ENCODE measurements around the gene GSTA1.
"Not testable (repeated sequence)": the region's sequence is repeated elsewhere in the genome, so short reads cannot be mapped to it uniquely, and the experiment has no call there.

GSTA1 gene

DNA sequence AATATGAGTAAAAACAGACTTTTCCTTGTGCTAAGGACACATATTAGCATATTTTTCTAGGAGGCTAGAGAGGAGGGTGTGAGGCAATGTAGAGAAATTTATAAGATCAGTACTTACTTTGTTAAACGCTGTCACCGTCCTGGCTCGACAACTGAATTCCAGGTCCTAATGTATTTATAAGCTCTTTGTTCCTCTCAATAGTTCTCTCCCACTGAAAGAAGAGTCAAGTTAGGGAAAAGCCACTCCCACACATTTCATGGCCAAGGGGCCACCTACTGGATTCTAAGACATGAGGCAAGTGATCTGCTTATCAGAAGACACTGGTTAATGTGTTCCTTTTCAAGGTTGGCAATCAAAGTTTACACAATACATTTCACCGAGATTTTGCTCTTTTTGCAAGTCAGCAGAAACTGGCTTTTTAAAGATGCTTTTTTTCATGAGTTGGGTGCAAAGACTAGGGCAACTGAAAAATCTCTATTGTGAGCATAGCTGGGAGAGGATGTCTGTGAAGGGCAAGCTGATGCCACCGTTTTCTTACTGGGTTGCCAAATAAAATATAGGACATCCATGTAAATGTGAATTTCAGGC lies at the start of gene GSTA1:
GSTA1 (minus strand) TSS at position 149 of the 588 bp plus-strand sequence. CDS start 4,549 bp downstream, outside the sequence.
- intact Hi-C loops (cut with DNase I): not testable (repeated sequence)

DNA sequence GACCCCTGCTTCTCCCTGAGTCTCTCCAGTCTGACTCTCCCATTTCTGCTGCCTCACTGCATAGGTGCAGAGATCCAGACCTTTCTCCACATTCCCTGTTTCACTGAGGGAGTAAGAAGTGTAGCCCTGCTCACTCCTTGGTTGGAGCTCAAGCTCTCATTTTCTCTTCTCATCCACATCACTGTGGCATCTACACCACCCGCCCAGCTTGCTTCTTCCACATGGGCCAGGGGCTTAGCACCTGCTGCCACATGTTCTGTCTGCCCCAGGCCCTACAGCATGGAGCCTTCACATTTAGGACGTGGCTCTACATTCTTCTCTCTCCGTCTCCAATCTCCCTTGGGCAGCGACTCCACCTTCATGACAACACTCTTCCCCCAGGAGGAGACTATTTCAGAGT lies 45.5 kb upstream of the GSTA1 start:
- intact Hi-C loops (cut with DNase I): no loop called here
- DNase-seq: no peak

More for the DNA sequence above, at the start of gene GSTA1:
- DNase-seq: not testable (repeated sequence)

DNA sequence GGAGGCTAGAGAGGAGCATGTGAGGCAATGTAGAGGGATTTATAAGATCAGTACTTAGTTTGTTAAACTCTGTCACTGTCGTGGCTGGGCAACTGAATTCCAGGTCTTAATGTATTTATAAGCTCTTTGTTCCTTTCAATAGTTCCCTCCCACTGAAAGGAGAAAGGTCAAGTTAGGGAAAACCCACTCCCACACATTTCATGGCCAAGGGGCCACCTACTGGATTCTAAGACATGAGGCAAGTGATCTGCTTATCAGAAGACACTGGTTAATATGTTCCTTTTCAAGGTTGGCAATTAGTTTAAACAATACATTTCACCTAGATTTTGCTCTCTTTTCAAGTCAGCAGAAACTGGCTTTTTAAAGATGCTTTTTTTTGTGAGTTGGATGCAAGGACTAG lies 42.4 kb upstream of the GSTA1 start:
- no peak for DNase-seq

DNA sequence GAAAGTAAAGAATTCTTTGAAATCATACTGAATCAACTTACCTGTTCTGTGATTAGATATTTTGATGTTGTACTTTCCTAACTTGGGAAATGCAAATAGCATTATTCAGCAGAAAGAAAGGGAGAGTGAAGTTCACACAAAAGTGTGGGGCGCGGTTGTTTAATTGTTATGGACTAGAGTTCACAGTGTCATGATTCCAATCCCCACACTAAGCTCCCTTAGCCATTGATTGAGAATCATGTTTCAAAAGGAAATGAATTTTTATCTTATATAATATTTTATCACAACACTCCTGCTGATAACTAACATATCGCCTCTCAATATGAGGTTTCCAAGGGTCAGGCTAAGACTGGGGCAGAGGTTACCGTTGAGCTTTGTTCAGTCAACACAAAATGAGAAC lies 40.0 kb upstream of the GSTA1 start:
- intact Hi-C loops (cut with DNase I): no loop called here
- no peak for DNase-seq

More for the DNA sequence above, 42.4 kb upstream of the GSTA1 start:
- intact Hi-C loops (cut with DNase I): no loop called here

DNA sequence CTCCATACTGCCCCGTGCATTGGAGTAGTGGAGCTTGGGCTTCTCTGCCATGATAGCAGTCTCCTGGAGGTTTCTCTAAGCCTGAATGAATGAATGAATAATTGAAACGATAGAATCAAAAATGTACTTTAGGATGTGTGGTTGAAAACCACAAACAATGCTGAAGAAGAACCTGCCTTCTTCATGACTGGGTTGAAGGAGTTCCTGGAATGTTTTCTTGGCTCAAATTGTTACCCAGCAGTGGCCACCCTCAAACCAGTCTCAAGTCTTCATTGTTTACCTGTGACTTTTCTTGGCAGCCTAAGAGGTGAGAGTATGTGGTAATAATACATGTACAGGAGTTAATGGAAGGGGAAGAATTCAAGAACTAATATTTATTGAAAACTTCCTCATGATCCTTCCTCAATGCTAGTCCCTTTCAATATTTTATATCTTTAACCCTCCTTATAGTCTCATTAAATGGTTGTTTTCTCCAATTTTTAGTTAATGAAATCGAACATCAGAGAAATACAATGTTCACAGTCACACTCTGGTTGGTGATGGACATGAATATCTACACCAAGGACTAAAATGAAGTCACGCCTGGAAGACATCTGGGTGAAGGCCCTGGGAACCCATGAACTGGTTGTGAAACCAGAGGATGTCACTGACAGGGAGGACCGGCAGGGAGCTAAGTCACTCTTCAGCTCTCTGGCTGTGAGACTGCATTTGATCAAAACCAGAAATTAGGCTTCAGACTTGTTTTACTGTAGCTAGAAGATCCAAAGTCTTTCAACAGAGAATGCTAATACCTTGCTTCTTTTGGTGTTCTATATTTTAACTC lies 37.4 kb upstream of the GSTA1 start, which contains the start of gene GSTA5:
GSTA5 (minus strand) TSS at position 51 of the 823 bp plus-strand sequence.
- DNase-seq: no peak
- intact Hi-C loops (cut with DNase I): no loop called here

DNA sequence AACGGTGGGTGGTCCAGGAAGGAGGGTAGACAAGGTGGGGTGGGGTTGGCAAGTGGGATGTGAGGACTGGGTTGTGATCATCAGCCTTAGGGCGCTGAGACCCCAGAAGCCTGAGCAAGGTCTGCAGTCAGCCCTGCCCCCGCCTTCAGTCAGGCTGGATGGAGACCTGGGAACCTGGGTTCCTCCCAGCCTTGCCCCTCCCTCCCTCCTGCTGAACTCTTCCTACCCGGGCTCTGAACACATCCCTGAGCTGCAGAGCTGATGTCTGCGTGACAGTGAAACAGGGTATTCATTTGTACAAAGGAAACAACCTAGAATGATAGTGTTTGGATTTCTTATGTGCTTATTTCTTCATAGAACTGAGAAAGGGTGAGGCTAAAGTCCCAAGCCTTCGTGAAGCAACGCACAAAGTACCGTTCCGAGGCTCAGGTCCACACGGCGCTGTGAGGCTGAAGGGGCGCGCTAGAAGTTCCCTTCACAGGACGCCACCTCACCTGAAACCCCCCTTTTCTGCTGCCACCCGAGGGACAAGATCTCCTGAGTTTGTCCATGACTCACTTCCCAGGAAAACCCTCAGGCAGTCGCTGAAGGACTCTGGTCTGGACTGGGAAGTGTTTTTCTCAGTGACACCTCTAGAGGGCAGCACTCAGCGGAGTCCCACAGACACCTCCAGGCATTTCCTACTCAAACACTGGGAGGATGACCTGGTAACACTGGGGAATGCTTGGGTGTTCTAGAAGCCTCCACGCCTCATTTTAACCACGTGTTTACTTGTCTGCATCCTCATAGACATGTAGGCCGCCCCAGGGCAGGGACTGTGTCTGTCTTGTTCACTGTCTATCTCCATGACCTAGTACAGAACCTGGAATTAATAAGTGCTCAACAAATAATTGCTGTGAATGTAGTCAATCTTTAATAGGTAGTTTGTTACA lies 35.8 kb upstream of the GSTA1 start:
- DNase-seq: peak in 38 of 42 donors; percentile 1 to 78 (median 40)
- intact Hi-C loops (cut with DNase I): no loop called here

DNA sequence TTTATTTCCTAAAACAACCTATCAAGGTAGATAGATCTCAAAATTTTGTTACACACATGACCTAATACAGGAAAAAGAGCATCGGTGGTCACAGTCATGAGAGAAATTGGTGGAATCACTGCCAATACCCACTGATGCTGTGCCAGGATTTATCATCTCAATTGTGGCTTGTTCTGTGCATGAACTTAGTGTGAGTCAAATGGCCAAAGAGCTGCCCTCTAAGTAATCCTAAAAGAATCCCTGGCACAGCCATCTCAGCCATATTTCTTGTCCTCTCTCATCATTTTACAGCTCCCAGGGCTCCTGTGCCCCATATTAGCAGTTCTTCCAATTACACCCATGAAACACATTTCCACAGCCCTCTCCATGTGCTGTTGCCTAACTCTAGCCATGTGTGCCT lies 30.9 kb upstream of the GSTA1 start:
- intact Hi-C loops (cut with DNase I): no loop called here

DNA sequence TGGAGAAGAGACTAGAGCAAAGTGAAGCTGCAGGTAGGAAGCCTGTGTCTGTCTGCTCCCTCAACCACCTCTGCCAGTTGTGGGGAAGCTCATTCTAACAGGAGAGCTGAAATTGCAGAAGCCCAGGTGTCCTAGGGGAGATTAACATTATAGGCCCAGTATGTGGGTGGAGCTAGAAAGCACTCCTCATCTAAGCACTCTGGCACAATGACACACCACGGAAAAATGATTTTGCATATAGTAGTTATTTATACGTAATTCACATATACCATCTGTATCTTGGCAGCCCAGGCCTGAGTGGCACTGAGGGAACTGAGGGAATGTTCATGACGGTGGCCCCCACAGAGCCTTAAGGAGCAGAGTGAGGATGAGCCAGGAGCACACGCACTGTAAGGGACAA lies 27.3 kb upstream of the GSTA1 start:
- intact Hi-C loops (cut with DNase I); DNase-seq: not testable (repeated sequence)

More for the DNA sequence above, 30.9 kb upstream of the GSTA1 start:
- no peak for DNase-seq

DNA sequence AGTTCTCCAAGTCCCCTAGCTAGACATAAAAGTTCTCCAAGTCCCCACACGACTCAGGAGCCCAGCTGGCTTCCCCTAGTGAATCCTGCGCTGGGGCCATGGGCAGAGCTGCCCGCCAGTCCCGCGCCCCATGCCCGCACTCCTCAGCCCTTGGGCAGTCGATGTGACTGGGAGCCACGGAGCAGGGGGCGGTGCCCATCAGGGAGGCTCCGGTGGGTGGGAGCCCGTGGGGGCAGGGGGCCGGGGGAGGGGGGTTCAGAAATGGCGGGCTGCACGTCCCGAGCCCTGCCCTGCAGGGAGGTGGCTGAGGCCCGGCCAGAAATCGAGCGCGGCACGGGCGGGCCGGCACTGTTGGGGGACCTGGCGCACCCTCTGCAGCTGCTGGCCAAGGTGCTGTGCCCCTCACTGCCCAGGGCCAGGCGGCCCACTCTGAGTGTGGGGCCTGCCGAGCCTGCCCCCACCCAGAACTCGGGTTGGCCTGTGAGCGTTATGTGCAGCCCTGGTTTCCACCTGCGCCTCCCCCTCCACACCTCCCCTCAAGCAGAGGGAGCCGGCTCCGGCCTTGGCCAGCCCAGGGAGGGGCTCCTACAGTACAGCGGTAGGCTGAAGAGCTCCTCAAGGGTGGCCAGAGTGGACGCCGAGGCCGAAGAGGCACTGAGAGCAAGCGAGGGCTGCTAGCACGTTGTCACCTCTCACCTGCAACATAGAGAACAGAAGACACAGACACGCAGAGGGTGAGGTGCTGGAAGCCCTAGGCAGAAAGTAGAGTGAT lies 25.6 kb upstream of the GSTA1 start:
- DNase-seq: no peak
- intact Hi-C loops (cut with DNase I): no loop called here

DNA sequence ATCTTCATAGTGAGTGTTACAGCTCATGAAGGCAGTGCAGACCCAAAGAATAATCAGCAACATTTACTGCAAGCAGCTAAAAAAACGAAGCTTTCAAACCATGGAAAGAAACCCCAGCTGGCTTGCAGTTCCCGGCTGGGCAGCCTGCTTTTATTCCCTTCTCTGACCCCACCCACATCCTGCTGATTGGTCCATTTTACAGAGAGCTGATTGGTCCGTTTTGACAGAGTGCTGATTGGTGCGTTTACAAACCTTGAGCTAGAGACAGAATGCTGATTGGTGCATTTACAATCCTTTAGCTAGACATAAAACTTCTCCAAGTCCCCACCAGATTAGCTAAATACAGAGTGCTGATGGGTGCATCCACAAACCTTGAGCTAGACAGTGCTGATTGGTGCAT lies 25.0 kb upstream of the GSTA1 start:
- DNase-seq; intact Hi-C loops (cut with DNase I): not testable (repeated sequence)

DNA sequence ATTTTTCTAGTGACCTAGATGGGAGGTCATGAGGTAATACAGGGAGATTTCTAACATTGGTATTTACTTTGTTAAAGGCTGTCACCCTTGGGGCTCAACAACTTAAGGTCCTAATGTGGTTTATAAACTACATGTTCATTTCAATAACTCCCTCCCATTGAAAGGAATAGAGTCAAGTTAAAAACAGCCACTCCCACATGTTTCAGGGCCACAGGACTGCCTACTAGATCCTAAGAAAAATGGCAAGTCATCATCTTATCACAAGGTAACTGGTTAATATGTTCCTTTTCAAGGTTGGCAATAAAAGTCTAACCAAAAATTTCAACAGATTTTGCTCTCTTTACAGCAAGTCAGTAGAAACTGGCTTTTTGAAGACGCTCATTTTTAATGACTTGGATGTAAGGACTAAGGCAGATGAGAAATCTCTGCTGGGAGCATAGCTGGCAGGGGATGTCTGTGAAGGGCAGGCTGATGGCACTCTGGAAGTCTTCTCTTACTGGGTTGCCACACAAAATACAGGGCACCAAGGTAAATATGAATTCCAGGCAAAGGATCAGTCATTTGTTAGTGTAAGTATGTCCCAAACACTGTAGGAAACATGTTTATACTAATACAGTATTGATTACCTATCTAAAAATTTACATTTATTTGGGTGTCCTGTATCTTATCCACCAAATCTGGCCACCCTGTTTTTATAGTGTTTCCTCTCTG lies 23.6 kb upstream of the GSTA1 start:
- DNase-seq; intact Hi-C loops (cut with DNase I): not testable (repeated sequence)

DNA sequence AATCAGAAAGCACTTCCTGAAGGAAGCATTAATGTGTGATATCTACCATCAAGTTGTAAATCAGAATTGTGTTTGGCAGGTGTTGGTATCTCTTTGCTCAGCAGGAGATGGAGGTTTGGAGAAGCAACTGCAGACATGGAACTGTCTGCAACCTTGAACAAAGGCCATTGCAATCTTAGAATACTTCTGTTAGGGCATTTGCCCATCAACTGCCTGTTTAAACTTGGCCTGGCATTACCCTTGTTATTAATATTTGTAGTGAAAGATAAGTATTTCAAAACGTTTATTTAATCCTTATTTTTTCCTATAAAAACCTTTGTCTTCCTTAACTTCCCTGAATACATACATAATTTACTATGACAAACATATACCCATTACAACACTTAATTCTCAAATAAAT lies 22.9 kb upstream of the GSTA1 start:
- DNase-seq: no peak
- intact Hi-C loops (cut with DNase I): no loop called here

DNA sequence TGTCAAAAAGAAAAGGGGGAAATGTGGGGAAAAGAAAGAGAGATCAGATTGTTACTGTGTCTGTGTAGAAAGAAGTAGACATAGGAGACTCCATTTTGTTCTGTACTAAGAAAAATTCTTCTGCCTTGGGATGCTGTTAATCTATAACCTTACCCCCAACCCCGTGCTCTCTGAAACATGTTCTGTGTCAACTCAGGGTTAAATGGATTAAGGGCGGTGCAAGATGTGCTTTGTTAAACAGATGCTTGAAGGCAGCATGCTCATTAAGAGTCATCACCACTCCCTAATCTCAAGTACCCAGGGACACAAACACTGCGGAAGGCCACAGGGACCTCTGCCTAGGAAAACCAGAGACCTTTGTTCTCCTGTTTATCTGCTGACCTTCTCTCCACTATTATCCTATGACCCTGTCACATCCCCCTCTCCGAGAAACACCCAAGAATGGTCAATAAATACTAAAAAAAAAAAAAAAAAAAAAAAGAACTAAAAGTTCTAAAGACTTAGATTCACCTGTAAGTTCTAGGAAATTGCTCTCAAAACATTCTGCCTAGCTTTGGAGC lies 22.4 kb upstream of the GSTA1 start:
- intact Hi-C loops (cut with DNase I); DNase-seq: not testable (repeated sequence)

DNA sequence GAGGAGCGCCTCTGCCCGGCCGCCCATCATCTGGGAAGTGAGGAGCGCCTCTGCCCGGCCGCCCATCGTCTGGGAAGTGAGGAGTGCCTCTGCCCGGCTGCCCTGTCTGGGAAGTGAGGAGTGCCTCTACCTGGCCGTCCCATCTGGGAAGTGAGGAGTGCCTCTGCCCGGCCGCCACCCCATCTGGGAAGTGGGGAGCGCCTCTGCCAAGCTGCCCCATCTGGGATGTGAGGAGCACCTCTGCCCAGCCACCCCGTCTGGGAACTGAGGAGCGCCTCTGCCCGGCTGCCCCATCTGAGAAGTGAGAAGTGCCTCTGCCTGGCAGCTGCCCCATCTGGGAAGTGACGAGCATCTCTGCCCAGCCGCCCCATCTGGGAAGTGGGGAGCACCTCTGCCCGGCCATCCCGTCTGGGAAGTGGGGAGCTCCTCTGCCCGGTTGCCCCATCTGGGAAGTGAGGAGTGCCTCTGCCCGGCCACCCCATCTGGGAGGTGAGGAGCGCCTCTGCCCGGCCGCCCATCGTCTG lies 21.7 kb upstream of the GSTA1 start:
- DNase-seq; intact Hi-C loops (cut with DNase I): not testable (repeated sequence)

DNA sequence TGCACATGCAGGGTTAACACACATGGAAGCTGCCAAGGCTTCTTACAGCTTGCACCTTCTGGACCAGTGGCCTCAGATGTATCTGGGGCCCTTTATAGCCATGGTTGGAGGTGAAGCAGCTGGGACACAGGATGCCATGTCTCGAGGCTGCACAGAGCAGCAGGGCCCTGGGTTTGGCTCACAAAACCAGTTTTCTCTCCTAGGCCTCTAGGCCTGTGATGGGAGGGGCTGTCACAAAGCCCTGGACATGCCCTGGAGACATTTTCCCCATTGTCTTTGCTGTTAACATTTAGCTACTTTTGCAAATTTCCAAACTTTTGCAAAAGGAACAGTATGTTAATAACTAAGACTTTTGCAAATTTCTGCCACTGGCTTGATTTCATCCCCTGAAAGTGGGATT lies 18.2 kb upstream of the GSTA1 start:
- no peak for DNase-seq
- intact Hi-C loops (cut with DNase I): no loop called here

DNA sequence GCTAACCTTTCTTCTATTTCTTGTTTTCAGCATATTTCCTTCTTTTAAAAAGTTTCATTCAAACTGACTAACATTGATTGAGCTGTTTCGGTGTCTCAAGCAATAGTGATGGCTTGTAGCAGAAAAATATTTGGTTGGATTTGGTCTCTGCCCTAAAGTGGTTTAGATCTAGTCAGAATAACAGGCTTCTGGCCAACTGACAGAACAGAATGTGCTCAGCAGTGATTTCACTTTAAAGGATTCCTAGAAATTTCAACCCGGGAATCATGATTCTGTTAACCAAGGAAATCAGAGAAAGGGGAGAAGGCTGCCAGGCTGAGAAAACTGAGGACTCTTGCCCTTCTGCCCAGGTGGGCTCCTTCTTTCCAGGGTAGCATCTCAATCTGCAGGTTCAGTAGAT lies 16.6 kb upstream of the GSTA1 start:
- intact Hi-C loops (cut with DNase I): no loop called here

More for the DNA sequence above, 16.6 kb upstream of the GSTA1 start:
- no peak for DNase-seq

Measured in head of caudate nucleus (tissue), 42 donors.